Stomach (tissue), 9 donors: ENCODE measurements around the gene MBOAT2. TPM values are rescaled to one million over a fixed set of nuclear protein-coding genes. Genes with fewer than 3 reads are reported as not detected.

ENCODE experiments used
- DNase-seq, 2 donors: peaks; one replicate each; pipeline versions ENCODE4 v3.0.0 to v3.0.0-alpha.2; 2013 to 2019
- H3K27ac ChIP-seq, 5 donors: fragments of 200-600 bp in 4 of 5; sonication (generic) in 4 of 5; one replicate each; pipeline ENCODE4 v1.5.1; 2013 to 2019; ENCODE audit warnings: mild to moderate bottlenecking in 1 of 5, moderate library complexity in 1 of 5
- H3K27me3 ChIP-seq, 3 donors: fragments of 200-600 bp; sonication (generic); one replicate each; pipeline ENCODE4 v1.5.1; 2017 to 2019; ENCODE audit warnings: mixed run types in 1 of 3
- H3K36me3 ChIP-seq, 4 donors: fragments of 200-600 bp; sonication (generic); 1 replicate in 3 of 4; 2 replicates in 1 of 4; pipeline ENCODE4 v1.5.1; 2016 to 2019
- H3K4me1 ChIP-seq, 4 donors: fragments of 200-600 bp; sonication (generic); one replicate each; pipeline ENCODE4 v1.5.1; 2016 to 2019
- H3K4me3 ChIP-seq, 4 donors: fragments of 200-600 bp; sonication (generic) in 3 of 4; one replicate each; pipeline ENCODE4 v1.5.1; 2016 to 2019; ENCODE audit warnings: mild to moderate bottlenecking in 1 of 4
- H3K9me3 ChIP-seq, 4 donors: fragments of 200-600 bp; sonication (generic); one replicate each; pipeline ENCODE4 v1.5.1; 2016 to 2019
- CTCF ChIP-seq, 7 experiments: fragments of 450-650 bp in 4 of 7; fragments of 200-600 bp in 3 of 7; sonication (generic) in 3 of 7; IDR thresholded peaks; one replicate each; pipeline ENCODE4 v1.5.1; 2016 to 2019; ENCODE audit warnings: antibody characterized with exemption in 7 of 7, control low read depth in 2 of 7, mild to moderate bottlenecking in 1 of 7
- EP300 ChIP-seq: sonication (generic); formaldehyde crosslinking; IDR thresholded peaks from one replicate; pipeline ENCODE4 v1.6.1; 2017; ENCODE audit warnings: antibody characterized with exemption
- POLR2A ChIP-seq, 4 donors: fragments of 450-650 bp; IDR thresholded peaks; one replicate each; pipeline ENCODE4 v1.6.1; 2016; ENCODE audit warnings: antibody characterized with exemption in 4 of 4, control low read depth in 2 of 4, mild to moderate bottlenecking in 1 of 4, moderate library complexity in 1 of 4
- POLR2AphosphoS5 ChIP-seq, 3 donors: sonication (generic); formaldehyde crosslinking; IDR thresholded peaks; one replicate each; pipeline ENCODE4 v1.6.1; 2016; ENCODE audit warnings: antibody characterized with exemption in 3 of 3
- WGBS, 5 donors: extraction: QIAGEN DNeasy Blood & Tissue Kit in 3 of 5; methylation state at CpG; one replicate each; pipeline versions ENCODE4 v1.1.5 to v1.1.7; 2013 to 2018; 5-methylcytosine and 5-hydroxymethylcytosine counted together
- intact Hi-C: fragments of 100-400 bp; cut with DNase I; formaldehyde crosslinking; loops from one replicate; pipeline ENCODE4 v1.15.1; 2023; ENCODE audit warnings: low total_unique reads
- polyA plus RNA-seq, 3 donors: library from polyadenylated mRNA; stranded (reverse); fragments of 200-250 nt; gene quantifications; one replicate each; pipeline ENCODE4 v1.2.3, GENCODE V29; 2013
- total RNA-seq, 5 donors: library from RNA; depleted of rRNA; stranded (reverse); fragments of >200 nt; gene quantifications; one replicate each; pipeline versions ENCODE4 v1.1.0 to v1.2.3, GENCODE V29; 2014 to 2016
- donor health status: healthy with polysubstance abuse.
- donor health status: Bipolar disorder and iron deficiency.
- donor health status: healthy.

MBOAT2 gene
- total and polyA plus RNA-seq, 8 donors = 2.2 to 65.5 (median 12.9) TPM

- H3K36me3 ChIP-seq = peaks cover 4 to 72% (median 60%) of the 10 kb centered on the region in 4 donors
- no peak overlapping the region for H3K4me3 ChIP-seq
- no peaks in the 10 kb centered on the region for H3K9me3 ChIP-seq
- TF ChIP-seq POLR2AphosphoS5 (IDR thresholded peaks at IDR 0.05) (no peak), EP300 (no peak), POLR2A (IDR thresholded peaks at IDR 0.05) (no peak), CTCF (IDR thresholded peaks at IDR 0.05) (no peak)
- no peak overlapping the region for H3K27ac ChIP-seq
- intact Hi-C loops = no loop called here
- WGBS, 5 donors = 98 to 100% (median 100%) methylated on average over 1 of the region's 1 CpG
- peaks cover 0 to 18% (median 12%) of the 10 kb centered on the region in 4 donors for H3K4me1 ChIP-seq
- no peaks in the 10 kb centered on the region for H3K27me3 ChIP-seq
- no peak for DNase-seq
Observed at GRCh38 chr2:8817221-8817620, 186.3 kb downstream of the MBOAT2 start.

GRCh38 chr2:8806885-8807704 lies 196.4 kb downstream of the MBOAT2 start:
- no peak for TF ChIP-seq POLR2AphosphoS5 (IDR thresholded peaks at IDR 0.05)
- TF ChIP-seq POLR2A (IDR thresholded peaks at IDR 0.05) = no peak
- TF ChIP-seq EP300 = no peak
- TF ChIP-seq CTCF (IDR thresholded peaks at IDR 0.05) = no peak
- Histone ChIP-seq H3K27me3 (no peaks in the 10 kb centered on the region), H3K4me3 (no peak overlapping the region), H3K36me3 (peaks cover 38 to 90% (median 82%) of the 10 kb centered on the region in 4 donors), H3K4me1 (peaks cover 12 to 30% (median 21%) of the 10 kb centered on the region in 4 donors), H3K9me3 (no peaks in the 10 kb centered on the region), H3K27ac (no peak overlapping the region)
- DNase-seq = no peak
- 76 to 88% (median 79%) methylated on average over 6 of the region's 6 CpGs for WGBS, 5 donors
- intact Hi-C loops = no loop called here

- peaks cover 37 to 90% (median 82%) of the 10 kb centered on the region in 4 donors for H3K36me3 ChIP-seq
- intact Hi-C loops = no loop called here
- no peaks in the 10 kb centered on the region for H3K27me3 ChIP-seq
- peaks cover 12 to 30% (median 21%) of the 10 kb centered on the region in 4 donors for H3K4me1 ChIP-seq
- DNase-seq = no peak
- H3K27ac ChIP-seq = no peak overlapping the region
- WGBS, 5 donors = 55 to 64% (median 61%) methylated on average over 6 of the region's 6 CpGs
- TF ChIP-seq CTCF (IDR thresholded peaks at IDR 0.05) (no peak), EP300 (no peak), POLR2A (IDR thresholded peaks at IDR 0.05) (no peak), POLR2AphosphoS5 (IDR thresholded peaks at IDR 0.05) (no peak)
- no peak overlapping the region for H3K4me3 ChIP-seq
- H3K9me3 ChIP-seq = no peaks in the 10 kb centered on the region
Observed at GRCh38 chr2:8805278-8806210, 197.9 kb downstream of the MBOAT2 start.

DNA sequence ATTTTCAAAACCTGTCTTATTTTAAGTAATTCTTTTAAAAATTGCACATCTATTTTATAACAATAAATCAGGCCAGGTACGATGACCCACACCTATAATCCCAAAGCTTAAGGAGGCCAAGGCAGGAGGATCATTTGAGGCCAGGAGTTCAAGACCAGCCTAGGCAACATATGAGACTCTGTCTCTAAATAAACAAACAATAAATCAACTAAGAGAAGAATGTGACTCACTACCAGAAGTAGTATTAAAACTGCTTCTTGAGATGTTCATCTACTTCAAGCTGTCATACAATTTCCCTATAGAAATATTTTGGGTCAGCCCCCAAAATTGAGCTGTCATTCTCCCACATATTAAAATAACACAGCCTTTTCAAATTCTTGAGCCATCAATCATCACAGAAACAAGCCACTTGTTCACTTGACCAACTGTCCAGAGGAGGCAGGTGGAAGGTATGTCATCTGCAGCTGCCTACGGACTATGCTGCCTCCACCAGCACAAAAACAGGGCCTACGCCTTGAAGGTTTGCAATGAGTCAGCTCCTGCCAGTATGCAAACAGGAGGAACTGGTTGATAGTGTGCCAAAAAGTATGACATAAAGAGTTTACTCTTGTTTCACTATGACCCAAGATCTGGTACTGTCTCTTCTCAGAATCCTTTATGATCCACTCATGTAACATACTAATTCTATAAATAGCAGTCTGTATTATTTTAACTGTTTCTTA lies 199.7 kb downstream of the MBOAT2 start:
- peaks cover 23 to 90% (median 82%) of the 10 kb centered on the region in 4 donors for H3K36me3 ChIP-seq
- intact Hi-C loops = no loop called here
- peak overlapping the region in 4 of 5 donors; percentile 27 to 58 (median 38) for H3K27ac ChIP-seq
- TF ChIP-seq POLR2AphosphoS5 (IDR thresholded peaks at IDR 0.05) = peak in 2 of 3 donors; percentile 32 to 76
- TF ChIP-seq POLR2A (IDR thresholded peaks at IDR 0.05) = no peak
- peak; percentile 62 to 87 for DNase-seq
- H3K4me1 ChIP-seq = peaks cover 12 to 30% (median 21%) of the 10 kb centered on the region in 4 donors
- no peak overlapping the region for H3K4me3 ChIP-seq
- no peaks in the 10 kb centered on the region for H3K9me3 ChIP-seq
- 49 to 59% (median 56%) methylated on average over 3 of the region's 3 CpGs for WGBS, 5 donors
- H3K27me3 ChIP-seq = no peaks in the 10 kb centered on the region
